ENCODE results near the gene PPP2R2B. TPM values are rescaled to one million over a fixed set of nuclear protein-coding genes. Genes with fewer than 3 reads are reported as not detected.
"Not testable (repeated sequence)": the region's sequence is repeated elsewhere in the genome, so short reads cannot be mapped to it uniquely, and the experiment has no call there.

Gene PPP2R2B
- total RNA-seq, 1 donor from 2014 or later, result 2.6 TPM

- no peak for DNase-seq (ENCODE audit: low spot score)
Observed at GRCh38 chr5:146745931-146746577, 132.5 kb downstream of the PPP2R2B start.

- no peak for DNase-seq (ENCODE audit: low spot score)
Observed at GRCh38 chr5:146744068-146744745, 134.3 kb downstream of the PPP2R2B start.

GRCh38 chr5:146734936-146735577 is 143.5 kb downstream of the PPP2R2B start:
- no peak for DNase-seq (ENCODE audit: low spot score)

GRCh38 chr5:146732962-146733361 is 145.6 kb downstream of the PPP2R2B start:
- DNase-seq (ENCODE audit: low spot score), result no peak

GRCh38 chr5:146731909-146732659 is 146.5 kb downstream of the PPP2R2B start:
- no peak for DNase-seq (ENCODE audit: low spot score)

- DNase-seq (ENCODE audit: low spot score), result not testable (repeated sequence)
Observed at GRCh38 chr5:146728746-146729145, 149.8 kb downstream of the PPP2R2B start.

GRCh38 chr5:146726891-146727290 is 151.7 kb downstream of the PPP2R2B start:
- DNase-seq (ENCODE audit: low spot score), result no peak

- no peak for DNase-seq (ENCODE audit: low spot score)
Observed at GRCh38 chr5:146726020-146726419, 152.5 kb downstream of the PPP2R2B start.

- no peak for DNase-seq (ENCODE audit: low spot score)
Observed at GRCh38 chr5:146725025-146725424, 153.5 kb downstream of the PPP2R2B start.

GRCh38 chr5:146722361-146722779 is 156.2 kb downstream of the PPP2R2B start:
- DNase-seq (ENCODE audit: low spot score), result no peak

GRCh38 chr5:146721073-146721815 is 157.3 kb downstream of the PPP2R2B start:
- DNase-seq (ENCODE audit: low spot score), result no peak

- no peak for DNase-seq (ENCODE audit: low spot score)
Observed at GRCh38 chr5:146720107-146720506, 158.4 kb downstream of the PPP2R2B start.

GRCh38 chr5:146719179-146719578 is 159.4 kb downstream of the PPP2R2B start:
- DNase-seq (ENCODE audit: low spot score), result no peak

- no peak for DNase-seq (ENCODE audit: low spot score)
Observed at GRCh38 chr5:146718609-146719008, 159.9 kb downstream of the PPP2R2B start.

GRCh38 chr5:146717951-146718350 is 160.6 kb downstream of the PPP2R2B start:
- DNase-seq (ENCODE audit: low spot score), result no peak

- DNase-seq (ENCODE audit: low spot score), result no peak
Observed at GRCh38 chr5:146716636-146717035, 161.9 kb downstream of the PPP2R2B start.

- DNase-seq (ENCODE audit: low spot score), result no peak
Observed at GRCh38 chr5:146710348-146710747, 168.2 kb downstream of the PPP2R2B start.

- no peak for DNase-seq (ENCODE audit: low spot score)
Observed at GRCh38 chr5:146707316-146707715, 171.2 kb downstream of the PPP2R2B start.

- DNase-seq (ENCODE audit: low spot score), result no peak
Observed at GRCh38 chr5:146706321-146706972, 172.1 kb downstream of the PPP2R2B start.

- DNase-seq (ENCODE audit: low spot score), result no peak
Observed at GRCh38 chr5:146704949-146705665, 173.4 kb downstream of the PPP2R2B start.

Data from mucosa of gallbladder (tissue), 1 donor.